Neural cell (in vitro differentiated cells): ENCODE results near the gene ARSD. TPM values are rescaled to one million over a fixed set of nuclear protein-coding genes. Genes with fewer than 3 reads are reported as not detected.

Experiments used
- H2AFZ ChIP-seq: fragments of 200-600, 300-800 bp; sonication (generic), shearing (Covaris generic); 2 replicates; pipeline ENCODE4 v1.6.0; 2014; ENCODE audit warnings: low read depth, mild to moderate bottlenecking, antibody characterized with exemption, low read length, moderate library complexity
- H3F3A ChIP-seq: fragments of 200-600 bp; shearing (Covaris generic); 2 replicates; pipeline ENCODE4 v1.6.1; 2016; ENCODE audit warnings: mild to moderate bottlenecking, moderate library complexity, mixed read lengths, antibody characterized with exemption, low read length; ENCODE audit not compliant: insufficient read depth, poor library complexity, severe bottlenecking
- H3K27ac ChIP-seq: fragments of 200-600, 300-800 bp; sonication (generic), shearing (Covaris generic); 2 replicates; pipeline ENCODE4 v1.5.1; 2014; ENCODE audit warnings: mild to moderate bottlenecking, low read length, moderate library complexity
- H3K27me3 ChIP-seq: fragments of 300-800, 200-600 bp; sonication (generic), shearing (Covaris generic); 2 replicates; pipeline ENCODE4 v1.6.0; 2014; ENCODE audit warnings: mild to moderate bottlenecking, low read depth, low read length, moderate library complexity; ENCODE audit not compliant: insufficient read depth
- H3K36me3 ChIP-seq: fragments of 300-800, 200-600 bp; sonication (generic), shearing (Covaris generic); 2 replicates; pipeline ENCODE4 v1.5.1; 2014; ENCODE audit warnings: mild to moderate bottlenecking, antibody characterized with exemption, low read length, moderate library complexity; ENCODE audit not compliant: insufficient read depth
- H3K4me2 ChIP-seq: fragments of 300-800, 200-600 bp; sonication (generic), shearing (Covaris generic); 2 replicates; pipeline ENCODE4 v1.6.0; 2014; ENCODE audit warnings: mild to moderate bottlenecking, low read length
- H3K4me3 ChIP-seq: fragments of 300-800, 200-600 bp; sonication (generic), shearing (Covaris generic); 2 replicates; pipeline ENCODE4 v1.5.1; 2014; ENCODE audit warnings: mild to moderate bottlenecking, low read length, moderate library complexity
- H3K79me2 ChIP-seq: fragments of 200-600 bp; shearing (Covaris generic); replicated peaks from 2 replicates; pipeline ENCODE4 v1.6.0; 2014; ENCODE audit warnings: mild to moderate bottlenecking, low read length, moderate library complexity; ENCODE audit not compliant: insufficient read depth
- H3K9ac ChIP-seq: fragments of 300-800, 200-600 bp; sonication (generic), shearing (Covaris generic); 2 replicates; pipeline ENCODE4 v1.6.1; 2016; ENCODE audit warnings: mild to moderate bottlenecking, low read length, mixed read lengths
- H3K9me2 ChIP-seq: fragments of 200-600 bp; shearing (Covaris generic); 2 replicates; pipeline ENCODE4 v1.6.1; 2016; ENCODE audit warnings: mild to moderate bottlenecking, low read length, mixed read lengths; ENCODE audit not compliant: insufficient read depth
- H3K9me3 ChIP-seq: fragments of 200-600, 300-800 bp; sonication (generic), shearing (Covaris generic); 2 replicates; pipeline ENCODE4 v1.6.1; 2016; ENCODE audit warnings: mild to moderate bottlenecking, mixed run types, low read length, moderate library complexity, mixed read lengths
- H4K20me1 ChIP-seq: fragments of 200-600 bp; shearing (Covaris generic); 2 replicates; pipeline ENCODE4 v1.6.1; 2016; ENCODE audit warnings: mild to moderate bottlenecking, mixed run types; ENCODE audit not compliant: insufficient read depth
- CTCF ChIP-seq: fragments of 450-650 bp; IDR thresholded peaks from 2 replicates; pipeline ENCODE4 v1.5.1; 2014; ENCODE audit warnings: antibody characterized with exemption, mild to moderate bottlenecking, moderate library complexity; ENCODE audit not compliant: poor library complexity, severe bottlenecking
- EP300 ChIP-seq: fragments of 450-650 bp; conservative IDR thresholded peaks from 2 replicates; pipeline ENCODE4 v1.6.1; 2014; ENCODE audit warnings: antibody characterized with exemption, mild to moderate bottlenecking, moderate library complexity; ENCODE audit not compliant: poor library complexity, severe bottlenecking
- EZH2 ChIP-seq: fragments of 200-600, 300-800 bp; shearing (Covaris generic), sonication (generic); IDR thresholded peaks from 2 replicates; pipeline ENCODE4 v1.6.1; 2014; ENCODE audit warnings: antibody characterized with exemption, low read length, borderline replicate concordance, mild to moderate bottlenecking; ENCODE audit not compliant: insufficient read depth, poor library complexity, severe bottlenecking
- MXI1 ChIP-seq: fragments of 450-650 bp; conservative IDR thresholded peaks from 2 replicates; pipeline ENCODE4 v1.6.1; 2014; ENCODE audit warnings: antibody characterized with exemption, mild to moderate bottlenecking; ENCODE audit not compliant: poor library complexity, severe bottlenecking
- POLR2AphosphoS5 ChIP-seq: IDR thresholded peaks from 2 replicates; pipeline ENCODE4 v1.6.1; 2012
- RAD21 ChIP-seq: fragments of 450-650 bp; conservative IDR thresholded peaks from 2 replicates; pipeline ENCODE4 v1.6.1; 2014; ENCODE audit warnings: antibody characterized with exemption, mild to moderate bottlenecking, moderate library complexity
- REST ChIP-seq: IDR thresholded peaks from 2 replicates; pipeline ENCODE4 v1.6.1; 2012; ENCODE audit warnings: borderline replicate concordance
- SMC3 ChIP-seq: fragments of 450-650 bp; conservative IDR thresholded peaks from 2 replicates; pipeline ENCODE4 v1.6.1; 2014; ENCODE audit warnings: antibody characterized with exemption, mild to moderate bottlenecking, moderate library complexity; ENCODE audit not compliant: poor library complexity
- TAF1 ChIP-seq: IDR thresholded peaks from 2 replicates; pipeline ENCODE4 v1.6.1; 2012; ENCODE audit warnings: low read depth
- polyA plus RNA-seq: library from polyadenylated mRNA; depleted of rRNA; stranded (reverse); fragments of >200 nt; gene quantifications from 2 replicates; pipeline ENCODE4 v1.2.3, GENCODE V29; 2014

Gene ARSD
- polyA plus RNA-seq, 1 donor from 2014 or later = 4.7 TPM

- no peak for TF ChIP-seq EP300
These were observed 5.9 kb upstream of the ARSD start (continued) for GRCh38 chrX:2934715-2935710.

GRCh38 chrX:2933125-2933900, 4.2 kb upstream of the ARSD start:
- Histone ChIP-seq H3K4me2 (no peak overlapping the region), H3K36me3 (no peaks in the 10 kb centered on the region), H4K20me1 (no peaks in the 10 kb centered on the region), H3K9me2 (no peaks in the 10 kb centered on the region), H3K27ac (no peak overlapping the region), H2AFZ (no peak overlapping the region), H3K4me3 (no peak overlapping the region), H3K27me3 (no peaks in the 10 kb centered on the region), H3K9me3 (no peaks in the 10 kb centered on the region), H3F3A (no peaks in the 10 kb centered on the region), H3K9ac (no peak overlapping the region), H3K79me2 (no peaks in the 10 kb centered on the region)
- no peak for TF ChIP-seq EP300
- no peak for TF ChIP-seq SMC3
- TF ChIP-seq CTCF = no peak
- no peak for TF ChIP-seq POLR2AphosphoS5
- no peak for TF ChIP-seq MXI1
- no peak for TF ChIP-seq RAD21
- no peak for TF ChIP-seq EZH2
- TF ChIP-seq REST = no peak
- TF ChIP-seq TAF1 = no peak

GRCh38 chrX:2931612-2932011, 2.5 kb upstream of the ARSD start:
- no peak for TF ChIP-seq EZH2
- no peak for TF ChIP-seq POLR2AphosphoS5
- no peak for TF ChIP-seq RAD21
- no peak for TF ChIP-seq REST
- no peak for TF ChIP-seq SMC3
- TF ChIP-seq CTCF = no peak
- TF ChIP-seq TAF1 = no peak
- Histone ChIP-seq H3K4me3 (no peak overlapping the region), H3K9me2 (no peaks in the 10 kb centered on the region), H3K36me3 (no peaks in the 10 kb centered on the region), H3K9ac (no peak overlapping the region), H3F3A (no peaks in the 10 kb centered on the region), H4K20me1 (no peaks in the 10 kb centered on the region), H3K27me3 (no peaks in the 10 kb centered on the region), H3K9me3 (no peaks in the 10 kb centered on the region), H3K79me2 (no peaks in the 10 kb centered on the region), H3K27ac (no peak overlapping the region), H2AFZ (no peak overlapping the region), H3K4me2 (no peak overlapping the region)
